GM18870 (cell line): ENCODE data around the gene TTPAL.

Source experiments
- ATAC-seq: cut with Tn5 transposase; IDR thresholded peaks from one replicate; pipeline ENCODE4 v1.9.1; 2021; ENCODE audit warnings: moderate library complexity; ENCODE audit not compliant: unreplicated experiment

TTPAL gene

DNA sequence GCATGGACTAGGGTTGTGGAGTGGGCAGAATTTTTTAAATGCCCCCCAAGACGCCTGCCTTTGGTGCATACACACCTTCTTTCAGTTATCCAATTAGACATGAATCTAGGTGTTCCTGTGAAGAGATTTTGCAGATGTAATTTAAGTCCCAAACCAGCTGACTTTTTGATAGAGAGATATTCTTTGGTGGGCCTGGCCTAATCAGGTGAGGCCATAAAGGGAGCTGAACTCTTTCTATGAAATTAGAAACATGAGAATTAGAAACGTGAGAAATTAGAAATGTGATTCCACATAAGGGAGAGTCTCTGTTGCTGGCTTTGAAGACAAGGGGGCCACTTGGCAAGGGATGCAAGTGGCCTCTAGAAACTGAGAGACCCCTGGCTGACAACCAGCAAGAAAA is 36.4 kb upstream of the TTPAL start:
- no peak for ATAC-seq

DNA sequence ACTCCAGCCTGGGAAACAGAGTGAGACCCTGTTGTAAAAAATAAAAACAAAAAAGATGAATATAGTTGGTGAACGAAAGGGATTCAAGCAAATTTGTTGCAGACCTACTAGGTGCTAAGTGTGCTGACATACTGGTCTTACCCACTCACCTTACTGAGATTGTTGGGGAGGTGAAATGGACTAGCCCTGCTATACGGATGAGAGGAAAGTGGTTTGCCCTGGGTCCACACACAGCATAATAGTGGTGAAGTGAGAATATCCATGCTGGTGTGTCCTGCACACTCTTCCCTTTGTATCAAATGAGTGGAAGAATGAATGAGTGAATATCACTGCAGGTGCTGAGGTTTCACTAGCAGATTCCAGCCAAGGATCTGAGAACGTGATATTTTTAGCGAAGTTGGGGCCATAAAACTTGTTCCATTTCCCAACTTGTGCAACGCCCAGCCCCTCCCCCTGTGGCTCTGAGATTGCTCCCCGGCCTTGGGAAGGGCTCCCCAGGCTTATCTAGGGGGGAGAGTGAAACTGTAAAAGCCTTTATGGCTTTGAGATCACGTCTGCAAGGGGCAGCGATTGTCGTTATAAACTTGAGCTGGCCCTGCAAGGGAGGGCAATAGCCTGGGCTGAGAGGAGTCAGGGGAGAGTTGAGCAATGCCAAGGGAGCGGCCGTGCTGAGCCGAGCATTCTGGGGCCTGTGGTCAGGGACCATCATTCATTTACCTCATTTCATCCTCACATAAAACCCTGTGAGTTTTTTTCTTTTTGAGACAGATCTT is 33.2 kb upstream of the TTPAL start:
- ATAC-seq, result no peak

DNA sequence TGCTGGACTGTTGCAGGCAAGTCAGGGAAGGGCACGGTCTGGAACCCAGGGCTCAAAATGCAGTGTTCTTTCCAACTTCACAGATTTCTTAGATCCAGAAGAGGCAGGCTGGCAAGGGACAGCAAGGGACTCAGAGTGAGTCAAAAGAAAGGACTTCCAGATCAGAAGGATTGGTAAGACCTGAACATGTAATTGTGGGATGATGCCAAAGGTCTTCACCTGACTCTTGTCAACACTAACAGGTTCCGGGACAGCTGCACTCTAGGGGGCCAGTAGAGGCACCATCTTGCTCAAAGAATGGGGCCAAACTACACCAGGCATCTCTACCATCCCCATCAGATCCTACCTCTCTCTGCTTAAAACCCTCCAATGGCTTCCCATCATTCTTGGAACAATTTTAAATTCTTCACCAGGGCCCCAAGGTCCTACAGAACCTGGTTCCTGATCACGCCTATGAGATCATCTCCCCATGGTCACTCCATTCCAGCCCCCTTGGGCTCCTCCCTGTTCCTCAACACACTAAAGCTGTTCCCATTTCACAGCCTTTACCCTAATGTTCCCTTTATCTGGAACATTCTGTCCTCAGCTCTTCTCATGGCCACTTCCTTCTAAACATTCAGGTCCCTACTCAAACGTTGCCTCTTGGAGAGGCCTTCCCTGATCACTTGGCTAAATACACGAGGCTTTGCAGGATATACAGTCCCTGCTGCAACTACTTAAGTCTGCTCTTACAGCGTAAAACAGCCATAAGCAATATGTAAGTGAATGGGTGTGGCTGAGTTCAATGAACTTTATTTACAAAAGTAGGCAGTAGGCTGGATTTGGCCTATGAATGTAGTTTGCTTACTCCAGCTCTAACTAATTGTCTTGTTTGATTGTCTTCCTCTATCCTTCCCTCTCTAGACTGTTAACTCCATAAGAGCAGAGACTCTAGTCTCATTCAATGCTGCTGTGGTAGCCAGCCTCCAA is 29.6 kb upstream of the TTPAL start:
- no peak for ATAC-seq

DNA sequence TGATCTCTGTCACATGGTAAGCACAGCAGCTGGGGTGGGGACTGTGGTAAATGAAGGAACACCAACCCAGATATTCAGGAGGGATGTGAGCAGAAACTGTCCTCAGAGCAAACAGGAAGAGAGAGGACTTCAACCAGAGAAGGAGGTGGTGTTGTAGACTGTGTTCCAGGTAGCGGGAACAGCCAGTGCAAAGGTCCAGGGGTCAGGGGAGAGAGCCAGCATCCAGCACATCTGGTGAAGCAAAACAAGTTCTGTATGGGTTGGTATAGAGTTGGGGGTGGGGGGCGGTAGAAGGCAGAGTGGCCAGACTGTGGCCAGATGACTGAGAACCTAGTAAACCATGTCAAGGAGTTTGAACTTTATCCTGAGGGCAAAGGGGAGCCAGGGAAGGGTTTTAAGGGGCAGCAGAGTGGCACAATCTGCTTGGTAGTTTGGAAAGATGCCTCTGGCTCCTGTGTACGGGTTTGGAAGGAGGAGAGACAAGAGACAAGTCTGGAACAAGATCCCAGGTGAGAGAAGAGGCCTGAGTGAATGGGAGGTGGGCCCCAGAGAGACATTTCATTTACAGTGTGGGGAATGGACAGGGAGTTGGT is 27.8 kb upstream of the TTPAL start:
- ATAC-seq, result no peak

DNA sequence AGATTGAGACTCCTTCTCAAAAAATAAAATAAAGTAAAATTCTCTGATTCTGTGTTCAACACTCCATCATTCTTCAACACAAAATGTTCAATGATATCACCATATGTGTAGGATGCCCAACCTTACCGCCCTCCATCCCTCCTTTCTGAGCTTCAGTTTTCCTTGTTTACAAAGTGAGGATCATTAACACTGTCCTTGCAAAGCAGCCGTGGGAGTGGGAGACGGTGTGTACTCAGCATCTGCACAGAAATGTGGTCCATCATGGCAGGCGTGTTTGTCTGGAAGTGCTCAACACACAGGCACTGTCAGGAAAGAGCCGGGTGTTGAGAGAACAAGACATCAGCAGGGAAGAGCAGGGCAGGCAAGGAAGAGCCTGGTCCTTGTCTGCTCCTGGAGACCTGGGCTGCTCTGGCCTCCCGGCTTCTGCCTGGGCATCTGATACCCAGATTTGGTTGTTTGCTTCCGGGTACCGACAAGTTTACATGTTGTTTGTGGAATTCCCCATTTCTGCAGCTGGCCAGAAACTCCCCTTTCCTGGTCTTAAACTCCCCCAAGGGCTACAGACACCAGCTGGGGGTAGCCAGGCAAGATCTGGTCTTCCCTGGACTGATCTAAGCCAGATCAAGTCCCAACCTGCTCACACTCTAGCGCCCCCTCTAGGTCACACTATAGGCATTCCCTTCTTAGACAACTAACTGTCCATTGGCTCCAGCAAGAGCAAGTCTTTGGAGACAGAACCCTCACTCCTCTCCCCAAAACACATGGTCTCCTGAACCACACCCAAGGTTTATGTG is 26.7 kb upstream of the TTPAL start:
- ATAC-seq, result no peak

DNA sequence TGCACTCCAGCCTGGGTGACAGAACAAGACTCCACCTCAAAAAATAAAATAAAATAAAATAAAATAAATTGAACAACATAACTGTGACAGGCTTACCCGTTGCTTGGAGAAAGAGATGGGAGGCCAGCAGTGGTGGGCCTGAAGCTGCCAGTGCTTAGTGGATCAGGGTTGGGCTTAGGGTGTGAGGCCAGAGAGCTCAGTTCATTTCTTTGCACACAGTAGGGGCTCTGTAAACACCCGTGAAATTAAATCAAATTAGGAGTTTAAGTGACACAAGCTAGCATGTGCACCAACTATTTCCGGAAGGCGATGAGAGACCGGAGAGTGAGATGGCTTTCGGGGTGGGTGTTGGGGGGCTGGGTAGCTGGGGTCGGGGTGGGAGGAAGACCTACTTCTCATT is 25.8 kb upstream of the TTPAL start:
- no peak for ATAC-seq

DNA sequence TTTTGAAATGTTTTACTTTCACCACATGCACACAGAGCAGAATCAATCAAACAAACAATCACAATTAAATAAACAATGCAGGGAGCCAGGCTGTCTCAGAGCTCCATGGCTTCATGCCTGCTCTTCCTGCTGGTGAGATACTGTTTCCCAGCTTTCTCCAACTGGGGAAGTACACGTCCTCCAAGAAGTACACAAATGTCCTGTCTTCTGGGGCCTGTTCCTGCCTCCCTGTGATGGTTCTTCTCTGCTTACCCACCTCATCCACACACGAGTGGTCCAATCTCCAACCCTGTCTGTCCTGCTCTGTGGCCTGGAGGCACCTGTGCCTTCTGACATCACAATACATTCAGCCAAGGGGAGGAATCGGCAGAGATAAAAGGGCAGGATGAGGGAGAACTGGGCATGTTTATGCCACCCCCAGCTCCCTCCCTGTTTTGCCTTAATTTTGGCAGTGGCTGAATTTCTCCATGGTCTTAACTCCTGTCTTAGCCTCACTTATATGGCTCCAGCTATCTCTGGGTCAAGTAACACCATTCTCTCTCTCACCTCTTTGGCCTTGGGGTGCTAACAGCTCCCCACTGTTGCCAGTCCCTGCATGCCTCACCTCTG is 25.3 kb upstream of the TTPAL start:
- ATAC-seq, result no peak

DNA sequence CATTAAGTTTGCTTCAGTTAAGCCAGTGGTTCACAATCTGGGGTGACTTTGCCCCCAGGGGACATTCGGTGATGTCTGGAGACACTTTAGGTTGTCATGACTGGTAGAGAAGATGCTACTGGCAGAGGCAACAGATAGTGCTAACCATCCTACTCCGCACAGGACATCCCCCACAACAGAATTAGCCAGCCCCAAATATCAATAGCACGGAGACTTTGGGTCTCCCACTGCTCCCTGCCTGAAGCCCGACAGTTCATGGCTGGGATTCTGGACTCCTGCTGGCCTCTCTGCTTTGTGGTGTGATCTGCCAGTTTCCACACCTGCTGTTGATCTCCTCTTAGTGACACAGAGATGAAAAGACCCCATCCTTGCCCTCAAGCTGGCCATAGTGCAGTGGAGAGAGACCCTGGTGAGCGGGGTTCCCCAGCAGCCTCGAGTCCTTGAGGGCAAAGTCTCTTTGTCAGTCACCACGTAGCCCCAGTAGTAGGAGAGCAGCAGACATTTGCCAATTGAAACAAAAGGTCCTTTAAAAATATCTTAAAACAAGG is 24.7 kb upstream of the TTPAL start:
- no peak for ATAC-seq

DNA sequence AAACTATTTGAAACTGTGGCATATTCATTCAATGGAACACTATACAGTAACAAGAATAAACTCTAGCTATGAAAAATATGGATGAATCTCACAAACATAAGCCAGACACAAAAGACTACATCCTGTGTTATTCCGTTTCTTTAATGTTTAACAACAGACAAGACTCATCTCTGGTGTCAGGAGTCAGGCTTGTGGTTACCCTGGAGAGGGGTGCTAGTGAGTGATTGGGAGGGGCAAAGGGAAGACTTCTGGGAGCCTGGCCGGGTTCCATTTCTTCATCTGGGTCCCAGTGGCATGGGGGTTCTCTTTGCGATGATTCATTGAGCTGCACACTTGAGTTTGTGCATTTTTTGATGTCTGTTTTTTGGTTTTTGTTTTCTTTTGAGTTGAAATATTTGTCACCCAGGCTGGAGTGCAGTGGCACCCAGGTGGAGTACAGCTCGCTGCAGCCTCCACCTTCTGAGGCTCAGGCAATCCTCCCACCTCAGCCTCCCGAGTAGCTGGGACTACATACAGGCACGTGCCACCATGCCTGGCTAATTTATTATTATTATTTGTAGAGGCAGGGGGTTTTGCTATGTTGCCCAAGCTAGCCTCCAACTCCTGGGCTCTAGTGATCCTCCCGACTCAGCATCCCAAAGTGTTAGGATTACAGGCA is 21.2 kb upstream of the TTPAL start:
- ATAC-seq, result no peak

DNA sequence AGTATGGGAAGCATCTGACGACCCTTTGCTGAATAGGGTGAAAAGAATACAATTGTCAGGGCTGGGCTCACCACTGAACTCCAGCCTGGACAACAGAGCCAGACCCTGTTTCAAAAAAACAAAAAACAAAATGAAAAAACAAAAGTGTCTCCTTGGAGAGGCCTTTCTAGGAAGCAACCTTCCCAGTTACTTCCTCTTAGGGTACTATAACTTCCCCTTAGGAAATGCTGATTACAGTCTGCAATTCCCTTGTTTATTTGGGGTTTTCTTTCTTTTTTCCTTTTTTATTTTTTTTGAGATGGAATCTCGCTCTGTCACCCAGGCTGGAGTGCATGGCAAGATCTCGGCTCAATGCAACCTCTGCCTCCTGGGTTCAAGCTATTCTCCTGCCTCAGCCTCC is 20.5 kb upstream of the TTPAL start:
- ATAC-seq, result no peak

DNA sequence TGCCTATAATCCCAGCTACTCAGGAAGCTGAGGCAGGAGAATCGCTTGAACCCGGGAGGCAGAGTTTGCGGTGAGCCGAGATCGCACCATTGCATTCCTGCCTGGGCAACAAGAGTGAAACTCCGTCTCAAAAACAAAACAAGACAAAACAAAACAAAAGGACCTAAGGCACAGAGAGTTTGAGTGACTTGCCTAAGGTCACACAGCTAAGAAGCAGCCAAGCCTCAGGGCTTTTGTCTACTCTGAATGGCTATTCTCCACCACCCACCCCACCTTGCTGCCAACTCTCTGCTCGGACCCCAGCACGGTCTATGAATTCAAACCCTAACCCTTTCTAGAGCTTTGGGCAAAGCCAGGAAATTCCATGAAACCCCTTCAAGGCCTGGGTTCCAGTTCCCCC is 19.1 kb upstream of the TTPAL start:
- no peak for ATAC-seq

DNA sequence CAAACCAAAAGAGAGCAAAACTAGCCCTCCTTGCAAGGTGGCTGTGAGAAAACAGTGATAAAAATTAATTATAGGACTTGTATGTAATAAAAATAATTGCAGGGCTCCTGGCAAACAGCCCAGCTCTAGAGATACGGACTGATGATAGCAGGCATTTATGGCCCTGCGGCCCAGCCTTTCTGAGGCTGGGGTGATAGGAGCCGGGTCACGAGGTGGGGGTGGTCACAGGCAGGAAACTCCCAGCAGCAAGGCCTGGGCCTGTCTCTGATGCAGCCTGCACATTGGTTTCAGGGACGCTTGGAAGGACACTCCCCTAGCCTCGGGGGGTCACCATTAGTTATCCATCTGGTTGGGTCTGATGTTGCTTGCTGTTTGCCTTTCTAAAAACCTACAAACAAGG is 18.7 kb upstream of the TTPAL start:
- no peak for ATAC-seq

DNA sequence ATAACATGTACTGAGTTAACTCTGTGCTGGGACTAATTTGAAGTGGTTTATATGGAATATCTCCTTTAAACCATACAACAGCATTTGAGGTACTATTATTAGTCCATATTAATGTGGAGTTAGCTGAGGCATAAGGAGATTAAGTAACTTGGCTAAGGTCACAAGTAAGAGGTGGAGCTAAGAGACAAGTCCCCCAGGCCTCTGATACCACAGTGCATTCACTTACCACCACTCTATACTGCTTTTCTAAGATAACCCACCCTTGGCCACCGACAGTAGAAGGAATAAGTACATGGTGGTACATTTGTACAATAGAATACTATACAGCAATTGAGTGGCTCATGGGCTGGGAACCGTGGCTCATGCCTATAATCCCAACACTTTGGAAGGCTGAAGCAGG is 16.4 kb upstream of the TTPAL start:
- no peak for ATAC-seq

DNA sequence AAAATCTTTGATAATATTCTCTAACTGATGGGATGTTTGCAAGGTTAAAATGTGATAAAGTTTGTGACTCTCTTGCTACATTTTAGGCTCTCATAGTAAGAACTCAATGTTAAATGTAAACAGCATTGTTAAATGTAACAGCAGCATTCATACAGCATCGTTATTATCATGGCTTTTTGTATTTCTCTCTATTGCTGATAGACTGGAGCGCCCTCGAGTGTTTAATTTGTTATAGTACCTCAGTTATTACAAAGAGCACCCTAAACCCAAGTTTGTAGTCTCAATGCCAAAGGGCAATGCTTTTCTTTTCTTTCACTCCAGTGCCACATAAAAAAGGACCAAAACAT is 14.9 kb upstream of the TTPAL start:
- ATAC-seq, result no peak

DNA sequence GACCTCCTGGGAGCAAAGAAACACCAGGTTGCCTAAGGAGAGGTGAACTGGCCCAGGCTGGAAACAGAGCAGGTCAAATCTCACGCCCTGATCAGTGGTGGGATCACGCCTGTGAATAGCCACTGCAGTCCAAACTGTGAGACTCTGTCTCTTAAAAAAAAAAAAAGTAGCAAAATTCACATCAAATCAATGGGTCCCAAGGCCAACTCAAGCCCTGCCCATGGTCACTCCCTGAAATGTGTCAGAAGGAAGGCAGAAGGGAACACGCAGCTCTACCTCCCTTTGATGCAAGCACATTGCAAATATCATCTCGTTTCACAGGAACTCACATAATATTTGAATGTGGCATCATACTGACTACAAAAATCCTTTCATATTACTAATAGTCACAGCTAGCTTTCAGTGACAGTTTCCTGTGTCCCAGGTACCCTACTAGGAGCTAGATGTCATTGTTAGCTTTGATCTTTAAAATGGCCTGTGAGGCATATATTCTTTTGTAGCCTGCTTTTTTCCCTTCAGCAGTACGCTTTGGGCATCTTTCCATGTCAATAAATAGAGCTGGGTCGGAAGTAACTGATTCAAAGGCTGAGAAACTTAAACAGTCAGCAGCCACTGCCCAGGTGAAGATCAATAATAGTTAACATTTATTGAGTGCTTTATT is 14.4 kb upstream of the TTPAL start:
- no peak for ATAC-seq

DNA sequence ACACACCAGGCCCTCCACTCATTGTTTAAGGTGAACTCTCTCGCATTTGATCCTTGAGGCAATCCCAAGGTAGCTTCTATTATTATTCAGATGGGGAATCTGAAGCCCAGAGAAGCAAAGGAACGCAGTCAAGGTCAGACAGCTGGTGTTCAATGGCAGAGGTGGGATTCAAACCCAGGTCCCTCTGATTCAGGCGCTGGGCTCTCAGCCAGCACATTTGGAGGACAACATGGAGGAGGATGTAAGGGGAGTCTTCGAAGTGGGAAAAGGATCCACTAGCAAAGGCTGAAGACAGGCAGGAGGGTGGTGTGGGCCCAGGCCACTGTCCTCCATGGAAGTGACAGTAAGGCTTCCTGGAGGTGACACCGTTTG is 13.9 kb upstream of the TTPAL start:
- no peak for ATAC-seq

DNA sequence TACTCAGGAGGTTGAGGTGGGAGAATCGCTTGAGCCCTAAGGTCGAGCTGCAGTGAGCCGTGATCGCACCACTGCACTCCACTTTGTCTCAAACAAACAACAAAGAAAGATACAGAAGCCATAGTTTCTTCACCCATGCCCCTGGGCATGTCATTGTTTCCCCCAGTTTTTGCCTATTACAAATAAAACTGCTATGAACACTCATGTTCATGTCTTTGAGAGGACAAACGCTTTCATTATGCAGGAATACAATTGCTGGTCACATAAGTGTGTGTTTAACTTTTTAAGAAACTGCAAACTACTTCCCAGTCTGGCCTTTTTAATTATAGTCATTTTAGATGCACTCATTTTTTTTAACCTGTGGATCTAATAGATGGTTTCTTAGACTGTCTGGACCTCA is 12.2 kb upstream of the TTPAL start:
- ATAC-seq, result no peak

DNA sequence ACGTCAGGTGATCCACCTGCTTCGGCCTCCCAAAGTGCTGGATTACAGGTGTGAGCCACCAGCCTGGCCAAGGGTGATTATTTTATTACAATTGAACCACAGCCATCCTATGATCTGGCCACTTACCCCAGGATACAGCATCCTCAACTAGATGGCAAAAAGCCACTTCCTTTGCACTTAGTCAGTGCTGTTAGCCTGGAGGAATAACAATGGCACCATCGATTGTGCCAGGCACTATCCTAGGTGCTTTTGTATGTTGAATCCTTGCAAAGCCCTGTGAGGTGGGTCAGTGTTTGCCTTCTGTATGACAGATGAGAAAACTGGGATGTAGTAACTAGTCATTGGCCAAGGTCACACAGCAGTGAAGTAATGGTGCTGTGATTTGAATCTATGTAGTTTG is 11.2 kb upstream of the TTPAL start:
- no peak for ATAC-seq

DNA sequence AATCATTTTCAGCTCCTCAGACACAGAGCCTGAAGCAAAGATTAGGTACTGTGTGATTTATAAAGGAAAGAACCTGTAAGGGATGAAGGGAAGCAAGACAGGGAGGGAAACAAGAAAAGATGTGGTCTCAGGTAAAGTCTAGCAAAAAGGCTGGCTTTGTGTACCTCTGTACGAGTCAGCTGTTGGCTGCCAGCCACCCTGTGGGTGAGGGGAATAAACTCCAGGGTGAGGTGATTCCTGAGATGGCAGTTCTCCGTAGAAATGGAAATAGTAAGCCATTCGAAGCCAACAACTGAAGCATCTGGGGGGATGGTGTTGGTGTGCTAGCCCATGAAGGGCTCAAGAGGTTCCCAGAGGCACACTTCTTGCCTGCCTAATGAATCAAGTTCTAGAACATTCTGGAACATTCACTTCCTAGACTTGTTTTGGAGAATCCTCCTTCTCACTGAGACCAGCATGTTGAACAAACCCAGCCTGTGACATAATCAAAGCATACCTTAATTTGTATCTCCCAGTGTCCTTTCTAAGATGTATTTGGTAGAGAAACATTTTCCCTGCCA is 10.6 kb upstream of the TTPAL start:
- ATAC-seq, result no peak
